NCI-H2107 treated with DMSO at 0.1 percent for 48 hours (cell line): Measurements from ENCODE around the gene COL11A2.

ENCODE experiments used
- DNase-seq: peaks from one replicate; lab custom pipeline; 2025; ENCODE audit not compliant: unreplicated experiment; lab: John Stamatoyannopoulos, UW

COL11A2 gene

DNA sequence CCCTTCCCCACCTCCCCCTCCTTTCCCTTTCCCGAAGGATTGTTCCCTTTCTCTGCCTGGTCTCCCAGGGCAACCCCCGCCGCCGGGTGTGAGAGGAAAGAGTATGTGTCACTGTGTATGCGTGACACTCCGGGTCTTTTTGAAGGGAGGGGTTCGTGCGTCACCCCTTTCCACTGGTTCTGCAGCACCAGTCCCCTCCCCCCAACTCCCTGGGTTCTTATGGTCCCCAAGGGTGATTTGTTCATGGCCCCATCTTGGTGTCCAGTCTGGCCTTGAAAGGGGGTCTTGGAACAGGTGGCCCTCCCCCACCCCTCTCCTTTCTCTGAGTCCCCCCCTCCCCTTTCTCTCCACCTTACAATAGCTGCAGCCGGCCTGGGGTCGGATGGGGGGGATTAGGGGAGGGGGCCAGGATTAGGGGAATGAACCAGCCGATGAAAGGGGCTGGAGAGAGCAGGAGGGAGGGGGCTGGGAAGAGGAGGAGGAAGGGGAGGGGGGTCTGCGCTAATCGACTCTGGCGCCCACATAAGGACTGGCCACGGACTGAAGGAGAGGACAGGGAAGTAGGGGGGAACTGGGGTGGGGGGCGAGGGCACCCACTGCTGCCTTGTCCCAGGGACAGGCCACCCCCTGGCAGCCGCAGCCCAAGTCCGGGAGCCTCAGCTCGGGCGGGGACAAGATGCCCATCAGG, 14.7 kb upstream of the COL11A2 start:
- DNase-seq, result no peak

DNA sequence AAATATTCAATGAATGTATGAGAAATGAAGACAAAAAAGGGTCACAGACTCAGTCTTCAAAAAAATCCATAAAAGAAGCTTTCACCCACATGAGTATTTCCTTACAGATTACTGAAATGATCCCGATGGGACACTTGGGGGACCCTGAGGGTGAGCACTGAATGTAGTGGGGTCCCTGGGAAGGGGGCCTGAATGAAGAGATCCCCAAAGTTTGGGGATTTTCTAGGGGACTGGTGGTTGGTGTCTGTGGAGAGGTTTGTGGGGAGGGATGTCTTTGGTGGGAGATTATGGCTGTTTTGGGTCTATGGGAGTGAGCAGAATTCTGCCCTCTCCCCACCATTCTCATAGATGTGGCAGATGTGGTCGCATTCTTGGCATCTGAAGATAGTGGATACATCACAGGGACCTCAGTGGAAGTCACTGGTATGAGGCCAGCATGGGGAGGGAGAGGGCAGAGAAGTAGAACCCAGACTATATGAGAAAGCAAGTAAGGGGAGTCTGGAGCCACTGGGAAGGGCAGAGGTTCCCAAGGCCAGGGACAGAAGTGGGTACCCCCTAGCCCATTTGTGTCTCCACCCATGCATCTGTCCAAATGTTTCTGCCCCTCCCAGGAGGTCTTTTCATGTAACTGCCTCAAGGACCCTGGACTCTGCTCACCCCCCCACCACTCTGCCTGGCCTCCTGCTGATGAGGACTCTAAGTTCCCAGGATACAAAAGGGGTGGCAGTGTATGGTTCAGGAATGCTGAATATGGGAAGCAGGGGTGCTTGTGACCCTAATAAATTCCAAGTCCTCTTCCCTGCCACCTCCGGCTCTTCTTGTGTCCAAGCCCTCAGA, 14.0 kb upstream of the COL11A2 start:
- DNase-seq, result no peak

DNA sequence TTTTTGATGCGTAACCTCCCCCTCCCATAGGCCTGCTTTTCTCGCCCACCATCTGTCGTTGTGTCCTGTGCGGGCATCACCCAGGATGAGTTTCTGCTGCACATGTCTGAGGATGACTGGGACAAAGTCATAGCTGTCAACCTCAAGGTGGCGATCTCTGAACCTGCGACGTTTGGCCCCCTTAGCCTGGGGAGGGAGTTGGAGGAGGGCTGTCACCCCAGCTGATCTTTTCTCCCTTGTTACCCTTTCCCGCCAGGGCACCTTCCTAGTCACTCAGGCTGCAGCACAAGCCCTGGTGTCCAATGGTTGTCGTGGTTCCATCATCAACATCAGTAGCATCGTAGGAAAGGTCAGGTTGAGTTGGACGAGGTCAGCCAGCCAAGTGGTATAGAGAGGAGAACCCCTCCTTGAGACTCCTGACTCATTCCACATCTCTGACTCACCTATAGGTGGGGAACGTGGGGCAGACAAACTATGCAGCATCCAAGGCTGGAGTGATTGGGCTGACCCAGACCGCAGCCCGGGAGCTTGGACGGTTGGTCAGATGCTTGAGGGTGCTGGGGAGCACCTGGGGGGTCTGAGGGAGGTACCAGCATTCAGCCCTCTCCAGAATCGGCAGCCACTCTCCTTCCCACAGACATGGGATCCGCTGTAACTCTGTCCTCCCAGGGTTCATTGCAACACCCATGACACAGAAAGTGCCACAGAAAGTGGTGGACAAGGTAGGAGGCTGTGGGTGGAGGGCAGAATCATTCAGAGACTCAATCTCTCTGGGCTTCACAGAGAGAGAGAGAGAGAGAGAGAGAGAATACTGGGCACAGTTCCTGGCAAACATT, 13.1 kb upstream of the COL11A2 start:
- DNase-seq, result no peak

DNA sequence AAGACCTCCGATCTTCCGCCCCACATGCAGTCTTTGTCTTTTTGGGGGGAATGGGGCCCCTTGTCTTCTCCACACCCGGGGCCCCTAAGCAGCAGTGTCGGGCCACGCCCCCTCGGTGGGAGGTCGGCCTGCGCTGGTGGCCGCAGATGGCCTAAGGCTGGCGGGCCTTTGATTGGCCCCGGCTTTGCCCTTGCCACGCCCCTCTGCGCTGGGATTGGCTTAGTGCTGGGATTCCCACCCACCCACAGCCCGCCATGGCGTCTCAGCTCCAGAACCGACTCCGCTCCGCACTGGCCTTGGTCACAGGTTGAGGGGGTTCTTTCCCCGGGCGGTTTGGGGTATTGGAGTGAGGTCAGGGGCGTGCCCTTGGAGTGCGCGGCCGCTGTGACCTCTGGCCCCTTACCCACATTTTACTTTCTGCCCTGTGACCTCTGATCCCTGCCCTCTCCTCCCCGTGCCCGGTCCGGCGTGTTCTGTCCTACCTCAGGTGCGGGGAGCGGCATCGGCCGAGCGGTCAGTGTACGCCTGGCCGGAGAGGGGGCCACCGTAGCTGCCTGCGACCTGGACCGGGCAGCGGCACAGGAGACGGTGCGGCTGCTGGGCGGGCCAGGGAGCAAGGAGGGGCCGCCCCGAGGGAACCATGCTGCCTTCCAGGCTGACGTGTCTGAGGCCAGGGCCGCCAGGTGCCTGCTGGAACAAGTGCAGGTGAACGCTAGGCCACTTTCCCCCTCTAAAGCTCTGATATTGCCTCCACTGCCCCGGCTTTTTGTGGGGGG, 12.3 kb upstream of the COL11A2 start, which contains the start of gene HSD17B8:
TSS of gene HSD17B8 (plus strand) at position 241 of the 776 bp plus-strand sequence. CDS start at position 255, 14 bp downstream.
- peak; percentile 58 for DNase-seq

DNA sequence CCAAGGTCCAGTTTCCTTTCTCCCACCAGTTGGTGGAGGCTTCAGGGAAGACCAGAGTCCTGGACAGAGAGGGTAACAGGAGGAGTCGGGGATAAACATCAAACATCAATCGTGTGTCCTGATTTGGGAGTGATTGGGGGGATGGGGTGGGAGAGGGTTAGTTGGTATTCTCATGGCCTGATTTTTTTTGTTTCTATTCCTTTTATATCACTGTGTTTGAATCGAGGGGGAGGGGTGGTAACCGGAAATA, 11.8 kb upstream of the COL11A2 start:
- DNase-seq, result no peak

DNA sequence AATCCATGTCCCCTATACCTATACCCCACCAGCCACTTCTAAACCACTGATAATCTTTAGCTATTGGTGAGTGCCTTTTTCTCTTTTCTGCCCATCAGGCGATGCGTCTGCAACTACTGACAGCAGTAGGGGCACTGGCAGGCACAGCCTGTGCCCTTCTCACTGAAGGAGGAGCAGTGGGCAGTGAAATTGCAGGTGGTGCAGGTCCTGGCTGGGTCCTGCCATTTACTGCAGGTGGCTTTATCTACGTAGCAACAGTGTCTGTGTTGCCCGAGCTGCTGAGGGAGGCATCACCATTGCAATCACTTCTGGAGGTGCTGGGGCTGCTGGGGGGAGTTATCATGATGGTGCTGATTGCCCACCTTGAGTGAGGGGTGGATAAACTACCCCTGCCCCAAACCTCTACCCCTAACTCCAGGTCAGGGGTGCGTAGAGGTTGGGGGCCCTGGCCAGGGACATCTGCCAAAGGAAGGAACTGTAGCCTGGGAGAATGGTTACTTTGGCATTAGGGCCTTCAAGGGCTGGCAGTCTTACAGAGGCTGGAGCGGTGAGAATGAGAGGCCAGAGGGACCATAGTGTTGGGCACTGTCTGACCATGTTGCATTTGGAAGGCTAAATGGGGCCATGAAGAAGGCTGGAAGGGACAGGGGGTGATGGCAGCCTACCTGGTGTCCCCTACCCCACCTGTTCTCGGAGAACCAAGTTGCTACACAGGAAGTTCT, 11.3 kb upstream of the COL11A2 start:
- no peak for DNase-seq

DNA sequence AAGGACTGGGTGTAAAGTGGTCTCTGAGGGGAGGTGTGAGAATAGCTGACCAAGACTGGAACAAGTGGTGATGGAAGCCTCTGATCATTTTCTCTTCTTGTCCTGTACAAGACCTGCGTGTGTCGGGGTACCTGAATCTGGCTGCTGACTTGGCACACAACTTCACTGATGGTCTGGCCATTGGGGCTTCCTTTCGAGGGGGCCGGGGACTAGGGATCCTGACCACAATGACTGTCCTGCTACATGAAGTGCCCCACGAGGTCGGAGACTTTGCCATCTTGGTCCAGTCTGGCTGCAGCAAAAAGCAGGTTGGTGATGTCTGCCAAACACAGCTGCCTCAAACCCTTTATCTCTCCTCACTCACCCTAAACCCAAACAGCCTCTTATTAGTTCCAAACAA, 10.5 kb upstream of the COL11A2 start:
- no peak for DNase-seq

DNA sequence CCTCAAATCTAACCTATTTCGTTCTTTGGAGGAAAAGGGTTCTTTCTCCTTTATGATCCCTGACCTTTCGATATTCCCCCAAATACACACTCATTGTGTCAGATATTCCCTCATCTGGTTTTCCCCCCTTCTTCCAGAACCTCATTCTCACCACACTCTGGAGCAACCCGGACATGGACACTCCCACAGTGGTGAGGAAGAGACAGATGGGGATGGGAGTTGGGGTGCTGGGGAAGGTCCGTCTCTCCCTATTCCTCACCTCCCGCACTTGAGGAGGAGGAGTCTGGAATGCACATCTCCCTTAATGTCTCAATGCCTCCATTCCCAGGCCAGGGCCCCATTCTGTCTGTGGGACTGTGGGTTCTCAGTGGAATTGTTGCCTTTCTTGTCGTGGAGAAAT, 9.7 kb upstream of the COL11A2 start:
- no peak for DNase-seq

DNA sequence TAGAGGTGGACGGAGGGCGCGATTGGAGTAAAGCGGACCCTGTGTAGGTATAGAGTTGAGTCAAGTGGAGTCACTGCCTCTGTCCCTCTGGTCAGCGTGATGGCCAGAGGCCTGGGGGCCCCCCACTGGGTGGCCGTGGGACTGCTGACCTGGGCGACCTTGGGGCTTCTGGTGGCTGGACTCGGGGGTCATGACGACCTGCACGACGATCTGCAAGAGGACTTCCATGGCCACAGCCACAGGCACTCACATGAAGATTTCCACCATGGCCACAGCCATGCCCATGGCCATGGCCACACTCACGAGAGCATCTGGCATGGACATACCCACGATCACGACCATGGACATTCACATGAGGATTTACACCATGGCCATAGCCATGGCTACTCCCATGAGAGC, 8.9 kb upstream of the COL11A2 start:
- DNase-seq, result no peak

DNA sequence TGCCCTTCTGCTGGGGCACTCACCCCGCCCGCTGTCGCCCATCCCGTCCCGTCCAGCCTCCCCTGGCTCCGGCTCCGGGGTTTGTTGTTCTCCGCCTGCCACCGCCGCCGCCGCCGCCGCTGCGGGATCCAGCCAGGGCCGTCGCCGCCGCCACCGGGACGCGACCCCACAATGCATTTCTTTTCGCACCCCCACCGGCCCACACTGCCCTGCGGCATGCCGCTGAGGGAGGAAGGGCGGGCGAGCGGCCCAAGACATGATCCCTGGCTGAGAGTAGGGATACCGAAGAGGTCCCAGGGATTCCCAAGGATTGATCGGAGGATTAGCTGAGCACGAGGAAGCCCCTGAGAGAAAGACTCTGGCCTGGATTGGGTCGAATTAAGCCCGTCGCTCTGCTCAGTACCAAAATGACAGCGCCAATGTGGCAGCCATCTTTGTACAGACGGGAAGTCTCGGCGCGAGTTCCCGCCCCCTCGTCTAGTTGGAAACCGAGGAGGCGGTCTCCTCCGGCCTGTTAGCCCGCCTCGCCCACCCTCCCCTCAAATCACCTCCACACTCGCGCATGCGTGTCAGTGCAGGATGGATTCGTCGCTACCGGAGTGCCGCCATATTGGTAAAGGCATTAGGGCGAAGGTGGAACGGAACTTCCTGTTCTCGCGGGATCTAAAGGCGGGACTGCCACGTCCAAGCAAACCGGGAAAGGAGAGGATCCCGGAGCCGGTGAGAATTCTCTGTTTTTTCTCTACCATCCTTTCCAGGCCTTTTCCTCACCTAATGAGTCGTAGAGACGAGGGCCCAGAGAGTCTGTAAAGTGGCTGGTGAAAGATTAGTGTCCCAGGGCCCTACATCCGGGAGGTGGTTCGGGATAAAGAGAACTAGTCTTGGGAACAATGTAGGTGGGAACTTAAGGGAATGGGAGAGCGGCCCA, 8.2 kb upstream of the COL11A2 start, which contains the start of the genes RXRB and SLC39A7:
TSS of gene RXRB (minus strand) at position 447 of the 928 bp plus-strand sequence. CDS start at position 258, 189 bp downstream.
TSS of gene SLC39A7 (plus strand) at position 649 of the 928 bp plus-strand sequence. CDS start 379 bp downstream, outside the sequence.
- peak; percentile 81 for DNase-seq

DNA sequence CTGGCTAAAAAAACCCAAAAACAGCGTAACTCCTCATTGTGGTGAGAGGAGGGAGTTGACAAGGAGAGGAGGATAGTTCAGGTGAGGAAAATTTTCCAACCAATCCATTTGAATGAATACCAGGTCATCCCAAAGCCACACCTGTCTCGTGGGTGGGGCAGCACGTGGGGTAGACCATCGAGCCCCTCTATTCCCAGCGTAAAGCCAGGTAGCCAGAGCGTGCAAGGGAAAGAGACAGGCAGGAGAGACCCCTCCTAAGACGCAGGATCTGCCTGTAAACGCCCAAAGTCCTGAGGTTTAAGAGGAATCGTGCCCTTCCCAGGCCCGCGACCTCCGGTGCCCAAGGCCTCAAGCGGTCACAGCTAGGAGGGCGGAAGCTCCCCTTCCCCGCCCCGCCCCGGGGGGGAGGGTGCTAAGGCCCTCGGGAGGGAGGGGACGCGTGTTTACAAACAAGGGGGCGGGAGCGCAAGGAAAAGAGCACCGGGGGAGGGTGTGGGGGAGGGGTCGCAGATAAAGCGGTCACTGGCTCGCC, 7.5 kb upstream of the COL11A2 start:
- DNase-seq, result no peak

DNA sequence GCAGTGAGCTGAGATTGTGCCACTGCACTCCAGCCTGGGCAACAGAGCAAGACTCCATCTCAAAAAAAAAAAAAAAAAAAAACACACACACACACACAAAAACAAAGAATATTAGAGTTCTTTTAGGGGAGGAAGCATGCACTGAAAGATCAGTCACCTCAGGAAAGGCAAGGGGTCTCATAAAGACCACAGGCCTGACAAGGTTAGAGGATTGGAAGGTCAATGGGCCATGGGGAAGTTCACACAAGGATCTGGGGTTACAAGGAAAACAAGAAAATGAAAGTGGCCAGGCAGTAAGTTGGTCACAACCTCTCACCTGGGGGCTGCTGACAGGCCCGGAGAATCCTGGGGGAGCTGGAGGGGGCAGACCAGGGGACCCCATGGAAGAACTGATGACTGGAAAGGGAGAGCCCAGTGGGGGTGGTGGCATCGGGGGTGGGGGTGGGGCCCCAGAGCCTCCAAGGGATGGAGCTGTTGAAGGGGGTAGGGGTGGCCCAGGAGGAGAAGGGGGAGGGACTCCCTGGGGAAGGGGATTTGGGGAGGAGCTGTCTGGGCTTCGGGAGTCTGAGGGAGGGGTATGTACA, 6.7 kb upstream of the COL11A2 start:
- DNase-seq, result no peak

DNA sequence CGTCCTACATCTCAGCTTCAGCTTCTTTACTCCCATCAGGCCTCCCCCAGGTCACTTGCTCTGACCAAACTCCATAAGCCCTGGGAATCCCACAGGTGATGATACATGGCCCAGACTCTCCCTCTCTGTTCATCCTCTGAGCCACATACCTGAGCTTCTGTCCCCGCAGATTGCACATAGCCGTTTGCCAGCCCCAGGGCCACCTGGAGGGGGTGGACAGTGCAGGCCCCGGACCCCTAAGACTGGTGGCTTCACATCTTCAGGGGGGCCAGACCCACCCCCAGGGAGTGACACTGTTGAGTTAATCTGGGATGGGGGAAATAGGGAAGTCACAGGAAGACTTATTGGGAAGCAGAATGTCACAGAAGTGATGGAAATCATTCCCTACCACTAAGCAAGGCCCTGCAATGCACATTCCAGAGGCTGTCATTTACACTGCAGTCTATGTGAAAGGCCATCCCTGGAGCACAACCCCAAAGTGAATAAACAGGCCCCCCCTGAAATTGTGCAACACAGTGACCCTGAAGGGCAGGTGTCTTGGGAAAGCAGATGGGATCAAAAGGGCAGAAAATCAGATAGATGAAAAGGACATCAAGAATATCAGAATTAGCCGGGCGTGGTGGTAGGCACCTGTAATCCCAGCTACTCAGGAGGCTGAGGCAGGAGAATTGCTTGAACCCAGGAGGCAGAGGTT, 6.0 kb upstream of the COL11A2 start:
- no peak for DNase-seq

DNA sequence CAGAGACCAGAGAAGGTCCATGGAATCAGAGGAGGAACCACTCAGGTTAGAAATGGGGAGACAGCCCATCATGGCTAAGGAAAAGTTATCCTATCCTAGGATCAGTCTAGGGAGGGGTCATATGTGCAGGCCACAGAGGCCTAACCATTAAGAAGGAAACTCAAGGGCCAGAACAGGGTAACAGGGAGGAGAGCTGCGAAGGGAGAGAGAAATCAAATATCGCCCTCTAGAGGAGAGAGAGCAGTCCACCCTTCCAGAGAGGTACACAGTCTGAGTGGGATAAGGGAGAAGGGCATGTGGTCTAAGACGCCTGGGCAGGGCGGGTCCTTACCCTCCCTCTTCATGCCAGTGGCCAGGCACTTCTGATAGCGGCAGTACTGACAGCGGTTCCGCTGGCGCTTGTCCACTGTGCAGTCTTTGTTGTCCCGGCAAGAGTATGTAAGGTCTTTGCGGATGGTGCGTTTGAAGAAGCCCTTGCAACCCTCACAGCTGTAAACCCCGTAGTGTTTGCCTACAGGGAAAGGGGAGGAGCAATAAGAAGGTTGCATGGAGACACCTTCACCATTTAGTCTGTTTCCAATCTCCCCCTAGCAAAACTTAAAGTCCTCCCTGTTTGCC, 5.3 kb upstream of the COL11A2 start:
- peak; percentile 6 for DNase-seq

DNA sequence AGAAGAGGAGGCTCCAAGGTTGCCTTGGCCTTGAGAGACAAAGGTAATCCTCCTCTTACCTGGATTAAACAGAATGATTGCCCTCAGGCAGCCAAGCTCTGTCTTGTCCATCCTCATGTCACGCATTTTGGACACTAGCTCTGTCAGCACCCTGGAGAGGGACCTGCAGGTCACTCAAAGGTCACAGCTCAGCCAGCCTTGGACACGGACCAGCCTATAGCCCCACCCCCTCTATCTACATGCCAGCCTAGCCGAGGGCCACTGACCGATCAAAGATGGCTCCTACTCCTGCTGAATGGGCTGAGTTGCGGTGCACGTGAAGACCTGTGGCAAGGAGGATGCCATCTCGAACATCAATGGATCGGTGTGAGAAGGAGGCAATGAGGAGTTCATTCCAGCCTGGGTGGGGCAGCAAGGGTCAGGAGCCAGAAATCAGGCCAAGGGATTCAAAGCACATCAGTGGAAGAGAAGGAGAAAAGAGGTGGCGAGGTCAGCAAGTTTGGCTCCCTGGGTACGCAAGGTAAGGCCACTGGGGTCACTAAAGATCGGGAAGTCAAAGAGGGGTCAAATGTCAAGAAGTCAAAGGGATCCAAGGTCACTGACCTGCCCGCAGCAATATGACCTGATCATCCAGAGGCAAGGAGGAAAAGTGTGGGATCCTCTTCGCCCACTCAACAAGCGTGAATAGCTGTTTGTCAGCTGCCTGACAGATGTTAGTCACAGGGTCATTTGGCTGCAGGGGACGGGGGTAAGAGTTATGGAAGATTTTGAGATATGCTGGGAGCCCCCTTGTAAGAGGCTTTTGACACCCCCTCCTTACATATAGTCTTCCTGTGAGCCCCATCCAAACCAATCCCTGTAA, 3.3 kb upstream of the COL11A2 start:
- DNase-seq, result no peak

DNA sequence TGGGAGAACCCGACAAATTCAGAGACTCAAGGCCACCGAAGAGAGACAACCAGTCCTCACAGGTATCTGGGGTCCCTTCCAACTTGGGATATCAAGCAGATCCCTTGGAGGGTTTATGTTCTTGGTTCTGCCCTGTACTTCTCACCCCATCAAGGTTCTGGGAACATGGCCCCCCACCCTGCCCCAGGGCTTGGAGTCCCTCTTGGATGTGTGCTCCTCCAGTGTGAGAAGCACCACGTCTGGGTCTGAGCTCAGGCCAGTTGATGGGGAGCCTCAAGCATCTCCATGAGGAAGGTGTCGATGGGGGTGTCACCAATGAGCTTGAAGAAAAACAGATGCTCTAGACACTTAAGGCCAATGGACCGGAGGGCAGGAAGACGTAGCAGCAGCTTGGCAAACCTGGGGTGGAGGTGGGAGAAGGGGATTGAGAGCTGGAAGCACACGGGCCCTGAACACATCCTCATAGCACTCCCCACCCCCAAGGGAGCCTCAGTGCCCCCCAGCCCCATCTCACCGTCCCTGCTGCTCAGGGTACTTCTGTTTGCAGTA, 2.2 kb upstream of the COL11A2 start:
- no peak for DNase-seq
